Measurements from ENCODE around the gene DYNLL2. TPM values are rescaled to one million over a fixed set of nuclear protein-coding genes. Genes with fewer than 3 reads are reported as not detected.

Gene DYNLL2
- total RNA-seq, 2 donors from 2014 or later = 29.9 to 33.0 TPM

DNA sequence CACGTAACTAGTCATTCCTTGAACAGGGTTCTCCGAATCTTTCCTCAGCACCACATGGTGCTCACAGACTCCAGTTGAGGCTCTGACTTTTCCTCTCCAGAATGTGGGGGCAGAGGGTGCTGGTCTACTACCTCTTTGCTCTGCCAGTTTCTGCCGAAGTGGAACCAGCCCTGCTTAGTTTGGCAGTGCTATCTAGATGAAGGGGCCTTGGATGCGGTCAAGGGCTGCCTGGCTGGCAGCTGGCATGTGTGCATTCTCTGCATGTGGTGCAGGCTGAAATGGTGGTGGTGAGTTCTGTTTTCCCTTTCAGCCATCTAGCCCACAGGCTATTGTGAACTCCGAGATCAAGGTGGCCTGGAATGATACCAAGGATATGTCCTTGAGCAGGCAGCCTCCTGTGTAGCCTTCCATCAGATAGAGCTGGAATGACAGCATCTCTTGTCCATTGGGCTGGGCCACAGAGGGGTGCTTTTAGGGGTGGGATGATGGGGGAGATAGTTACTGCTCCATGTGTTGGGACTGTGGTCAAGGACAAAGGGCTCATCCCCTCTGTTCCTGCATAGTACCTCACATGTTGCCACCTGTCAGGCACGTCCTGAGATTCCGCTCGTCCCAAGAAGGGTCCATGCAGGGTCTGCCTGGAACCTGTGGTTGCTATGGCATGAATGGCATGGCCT is 2.0 kb downstream of the DYNLL2 start:
- Histone ChIP-seq H3K36me3 (peaks cover 4 to 6% of the 10 kb centered on the region in 2 donors), H3K4me3 (peak overlapping the region; percentile 99), H3K9me3 (no peaks in the 10 kb centered on the region), H3K27ac (peak overlapping the region; percentile 90 to 91), H3K27me3 (replicated peaks; ENCODE audit: insufficient read depth) (no peaks in the 10 kb centered on the region), H3K4me1 (replicated peaks) (peaks cover 21% of the 10 kb centered on the region)
- no peak for TF ChIP-seq POLR2A (IDR thresholded peaks at IDR 0.05)
- TF ChIP-seq, protein P1, sequence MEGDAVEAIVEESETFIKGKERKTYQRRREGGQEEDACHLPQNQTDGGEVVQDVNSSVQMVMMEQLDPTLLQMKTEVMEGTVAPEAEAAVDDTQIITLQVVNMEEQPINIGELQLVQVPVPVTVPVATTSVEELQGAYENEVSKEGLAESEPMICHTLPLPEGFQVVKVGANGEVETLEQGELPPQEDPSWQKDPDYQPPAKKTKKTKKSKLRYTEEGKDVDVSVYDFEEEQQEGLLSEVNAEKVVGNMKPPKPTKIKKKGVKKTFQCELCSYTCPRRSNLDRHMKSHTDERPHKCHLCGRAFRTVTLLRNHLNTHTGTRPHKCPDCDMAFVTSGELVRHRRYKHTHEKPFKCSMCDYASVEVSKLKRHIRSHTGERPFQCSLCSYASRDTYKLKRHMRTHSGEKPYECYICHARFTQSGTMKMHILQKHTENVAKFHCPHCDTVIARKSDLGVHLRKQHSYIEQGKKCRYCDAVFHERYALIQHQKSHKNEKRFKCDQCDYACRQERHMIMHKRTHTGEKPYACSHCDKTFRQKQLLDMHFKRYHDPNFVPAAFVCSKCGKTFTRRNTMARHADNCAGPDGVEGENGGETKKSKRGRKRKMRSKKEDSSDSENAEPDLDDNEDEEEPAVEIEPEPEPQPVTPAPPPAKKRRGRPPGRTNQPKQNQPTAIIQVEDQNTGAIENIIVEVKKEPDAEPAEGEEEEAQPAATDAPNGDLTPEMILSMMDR (IDR thresholded peaks at IDR 0.05) = no peak
- no peak for TF ChIP-seq POLR2AphosphoS5 (IDR thresholded peaks at IDR 0.05)
- 37% methylated on average over 8 of the region's 8 CpGs for WGBS
- DNase-seq (ENCODE audit: low spot score) = no peak
- intact Hi-C loops (cut with DNase I) = loop anchor here (2.0 to 10.0 kb wide), 2 partner anchors 78 to 230 kb away; partner anchors contain the start of genes MRPS23 and SRSF1

DNA sequence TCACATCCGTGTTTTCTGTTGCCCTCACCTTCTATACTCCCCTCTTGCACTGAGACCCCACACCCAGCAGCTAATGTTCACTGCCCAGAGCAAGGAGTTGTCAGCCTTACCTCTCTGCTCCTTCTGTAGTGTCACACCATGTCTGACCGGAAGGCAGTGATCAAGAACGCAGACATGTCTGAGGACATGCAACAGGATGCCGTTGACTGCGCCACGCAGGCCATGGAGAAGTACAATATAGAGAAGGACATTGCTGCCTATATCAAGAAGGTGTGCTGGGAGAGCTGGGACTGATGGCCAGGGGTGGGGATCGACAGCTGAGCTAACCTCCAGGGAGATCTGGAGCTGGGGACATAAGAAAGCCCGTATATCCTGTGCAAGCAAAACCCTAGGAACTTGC is 3.7 kb downstream of the DYNLL2 start:
- H3K36me3 ChIP-seq = peaks cover 4 to 6% of the 10 kb centered on the region in 2 donors
- H3K9me3 ChIP-seq = no peaks in the 10 kb centered on the region
- H3K27me3 ChIP-seq (replicated peaks; ENCODE audit: insufficient read depth) = no peaks in the 10 kb centered on the region
- 54% methylated on average over 8 of the region's 8 CpGs for WGBS
- DNase-seq (ENCODE audit: low spot score) = no peak
- intact Hi-C loops (cut with DNase I) = loop anchor here (10.0 kb wide), 1 partner anchor 232 kb away; the partner anchor contains the start of gene MRPS23
- peaks cover 21% of the 10 kb centered on the region for H3K4me1 ChIP-seq (replicated peaks)
- H3K27ac ChIP-seq = no peak overlapping the region
- no peak for TF ChIP-seq POLR2A (IDR thresholded peaks at IDR 0.05)
- no peak for TF ChIP-seq POLR2AphosphoS5 (IDR thresholded peaks at IDR 0.05)
- TF ChIP-seq, protein P1 (IDR thresholded peaks at IDR 0.05) = no peak
- no peak overlapping the region for H3K4me3 ChIP-seq

DNA sequence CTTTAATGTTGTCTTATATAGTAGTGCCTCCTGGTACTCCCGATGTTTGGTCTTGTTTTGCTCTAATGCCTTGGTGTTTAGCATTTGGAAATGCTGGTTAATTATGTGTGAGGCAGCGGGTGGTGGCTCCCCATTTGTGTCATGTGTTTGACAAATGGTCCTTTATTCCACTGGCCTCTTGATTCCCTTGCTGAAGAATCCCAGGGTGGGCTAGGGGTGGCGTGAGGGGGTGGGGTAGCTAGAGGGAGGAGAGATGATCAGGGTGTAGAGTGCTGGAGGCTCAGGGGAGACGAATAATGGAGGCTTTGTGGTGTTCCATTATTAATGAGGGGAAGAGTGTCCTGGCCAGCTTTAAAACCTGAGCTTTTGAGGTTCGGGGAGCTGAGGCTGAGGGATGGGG is 5.4 kb downstream of the DYNLL2 start:
- H3K36me3 ChIP-seq = peaks cover 4 to 6% of the 10 kb centered on the region in 2 donors
- no peak for DNase-seq (ENCODE audit: low spot score)
- no peaks in the 10 kb centered on the region for H3K27me3 ChIP-seq (replicated peaks; ENCODE audit: insufficient read depth)
- H3K27ac ChIP-seq = no peak overlapping the region
- H3K9me3 ChIP-seq = no peaks in the 10 kb centered on the region
- intact Hi-C loops (cut with DNase I) = loop anchor here (10.0 kb wide), 1 partner anchor 234 kb away; the partner anchor contains the start of gene MRPS23
- H3K4me1 ChIP-seq (replicated peaks) = peaks cover 21% of the 10 kb centered on the region
- 57% methylated on average over 5 of the region's 5 CpGs for whole genome bisulfite sequencing
- TF ChIP-seq, protein P1 (IDR thresholded peaks at IDR 0.05) = no peak
- TF ChIP-seq POLR2A (IDR thresholded peaks at IDR 0.05) = no peak
- TF ChIP-seq POLR2AphosphoS5 (IDR thresholded peaks at IDR 0.05) = no peak
- H3K4me3 ChIP-seq = no peak overlapping the region

DNA sequence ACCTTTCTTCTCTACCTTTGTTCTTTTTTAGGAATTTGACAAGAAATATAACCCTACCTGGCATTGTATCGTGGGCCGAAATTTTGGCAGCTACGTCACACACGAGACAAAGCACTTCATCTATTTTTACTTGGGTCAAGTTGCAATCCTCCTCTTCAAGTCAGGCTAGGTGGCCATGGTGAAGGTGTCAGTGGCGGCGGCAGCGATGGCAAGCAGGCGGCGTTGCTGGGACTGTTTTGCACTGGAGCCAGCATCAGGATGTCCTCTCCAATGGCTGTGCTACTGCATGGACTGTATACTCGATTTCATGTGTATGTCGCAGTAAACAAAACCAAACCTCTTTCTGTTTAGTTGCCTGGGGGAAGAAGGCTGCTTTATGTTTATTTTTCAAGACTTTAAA is 5.9 kb downstream of the DYNLL2 start:
- intact Hi-C loops (cut with DNase I) = loop anchor here (10.0 kb wide), 1 partner anchor 234 kb away; the partner anchor contains the start of gene MRPS23

More for the DNA sequence above, 5.9 kb downstream of the DYNLL2 start:
- no peak for DNase-seq (ENCODE audit: low spot score)
- peaks cover 21% of the 10 kb centered on the region for H3K4me1 ChIP-seq (replicated peaks)
- TF ChIP-seq POLR2A (IDR thresholded peaks at IDR 0.05) = no peak
- no peak for TF ChIP-seq POLR2AphosphoS5 (IDR thresholded peaks at IDR 0.05)
- TF ChIP-seq, protein P1 (IDR thresholded peaks at IDR 0.05) = no peak
- H3K36me3 ChIP-seq = peaks cover 4 to 9% of the 10 kb centered on the region in 2 donors
- 50% methylated on average over 11 of the region's 11 CpGs for WGBS
- H3K9me3 ChIP-seq = no peaks in the 10 kb centered on the region
- H3K27me3 ChIP-seq (replicated peaks; ENCODE audit: insufficient read depth) = no peaks in the 10 kb centered on the region
- H3K27ac ChIP-seq = no peak overlapping the region
- H3K4me3 ChIP-seq = no peak overlapping the region

Data from prostate gland (tissue), 2 donors.